NCI-H2081 treated with DMSO at 0.1 percent for 48 hours (cell line): ENCODE measurements around the gene GOLGA8N.

Experiments
- DNase-seq: peaks from one replicate; lab custom pipeline; 2025; lab: John Stamatoyannopoulos, UW

Gene GOLGA8N

DNA sequence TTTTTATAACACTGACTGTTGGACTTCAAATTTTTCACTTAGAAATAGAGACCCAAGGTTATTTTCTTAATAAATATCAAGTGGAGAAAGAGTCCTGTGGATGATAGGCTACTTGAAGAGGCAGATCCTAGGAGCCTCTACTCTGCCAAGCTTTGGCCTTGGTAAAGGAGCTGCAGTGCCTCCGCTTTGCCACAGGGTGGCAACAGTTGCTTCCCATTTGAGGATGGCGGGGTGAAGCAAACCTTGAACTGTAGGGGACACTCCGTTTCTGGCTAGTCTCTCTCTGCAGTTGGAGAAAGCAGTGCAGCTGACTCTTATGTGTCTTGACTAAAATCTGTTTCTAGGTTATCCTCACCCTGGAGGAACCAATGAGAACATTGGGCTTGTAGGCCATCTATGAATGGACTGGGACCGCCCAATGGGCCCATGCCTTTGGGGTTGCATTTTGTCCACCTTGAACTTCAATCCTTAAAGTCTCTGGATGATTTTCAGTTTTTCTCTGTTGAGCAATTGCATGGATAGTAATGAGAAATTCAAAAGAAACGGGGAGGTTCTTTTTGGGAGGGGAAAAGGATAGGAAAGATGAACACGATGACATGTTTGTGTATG lies 58.1 kb downstream of the GOLGA8N start:
- no peak for DNase-seq

DNA sequence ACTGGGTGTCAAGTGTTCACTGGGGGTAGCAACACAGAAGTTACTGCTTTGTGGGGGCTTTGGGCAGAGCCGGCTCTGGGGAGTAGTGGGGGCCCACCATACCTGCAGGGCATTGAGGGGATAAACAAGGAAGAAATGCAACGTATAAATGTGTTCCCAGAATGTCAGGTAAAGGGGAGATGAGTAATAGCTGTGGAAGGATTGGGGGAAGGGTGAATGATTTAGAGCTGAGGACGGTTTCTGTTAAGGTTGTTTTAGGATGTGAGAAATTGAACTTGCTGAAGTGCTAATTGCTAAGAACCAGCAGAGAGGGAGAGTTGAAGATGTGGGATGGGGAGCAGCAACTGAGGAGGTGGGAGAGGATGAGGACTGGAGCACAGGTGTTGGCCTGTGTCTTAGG lies 58.9 kb downstream of the GOLGA8N start:
- DNase-seq = no peak

DNA sequence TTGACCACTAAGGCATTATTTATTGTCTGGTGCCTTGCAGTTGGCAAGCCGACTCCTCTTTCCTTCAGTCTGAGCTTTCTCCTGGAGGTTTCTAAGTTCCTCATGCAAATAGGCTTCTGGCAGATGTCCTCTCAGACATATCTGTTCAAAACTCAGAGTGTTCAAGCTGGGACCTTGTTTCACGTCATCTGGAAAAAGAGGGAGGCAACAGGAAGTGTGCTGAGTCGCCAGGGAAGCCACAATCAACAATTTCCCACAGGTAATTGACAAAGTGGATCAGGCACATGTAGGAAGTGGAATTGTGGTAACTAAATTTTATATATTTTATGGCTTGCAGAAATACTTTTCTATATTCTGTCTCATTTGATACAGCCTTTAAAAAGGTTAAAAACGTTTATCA lies 62.8 kb downstream of the GOLGA8N start:
- DNase-seq = no peak

DNA sequence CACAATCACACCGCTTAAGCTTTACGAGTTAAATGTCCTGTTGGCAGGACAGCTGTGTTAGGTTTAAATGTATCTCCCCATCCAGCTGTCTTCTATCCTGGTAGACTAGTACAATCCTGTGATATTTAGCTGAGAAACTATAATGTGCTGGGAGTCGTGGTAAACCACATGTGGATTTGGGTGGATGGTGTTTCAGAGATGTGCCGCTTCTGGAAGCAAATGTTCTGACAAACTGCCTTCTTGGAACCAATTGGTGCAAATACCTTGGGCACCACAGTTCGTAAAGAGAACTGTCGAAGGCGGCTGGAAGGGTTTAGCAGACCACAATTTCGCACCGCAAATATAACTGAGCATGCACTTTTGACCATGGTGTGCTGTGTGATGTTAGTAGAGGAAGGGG lies 63.2 kb downstream of the GOLGA8N start:
- no peak for DNase-seq
